Astrocyte (in vitro differentiated cells and primary cell): ENCODE measurements around the gene PDE5A.

Experiments
- EZH2 ChIP-seq: IDR thresholded peaks from 2 replicates; pipeline ENCODE4 v1.6.1; 2012; ENCODE audit warnings: mild to moderate bottlenecking, low read length, inconsistent platforms; ENCODE audit not compliant: insufficient read depth
- TF ChIP-seq, protein P1 (sequence below): IDR thresholded peaks from 2 replicates; pipeline ENCODE4 v1.5.1; 2011; ENCODE audit warnings: low read depth, mild to moderate bottlenecking, inconsistent platforms, low read length, moderate library complexity; ENCODE audit not compliant: insufficient read depth

DNA sequence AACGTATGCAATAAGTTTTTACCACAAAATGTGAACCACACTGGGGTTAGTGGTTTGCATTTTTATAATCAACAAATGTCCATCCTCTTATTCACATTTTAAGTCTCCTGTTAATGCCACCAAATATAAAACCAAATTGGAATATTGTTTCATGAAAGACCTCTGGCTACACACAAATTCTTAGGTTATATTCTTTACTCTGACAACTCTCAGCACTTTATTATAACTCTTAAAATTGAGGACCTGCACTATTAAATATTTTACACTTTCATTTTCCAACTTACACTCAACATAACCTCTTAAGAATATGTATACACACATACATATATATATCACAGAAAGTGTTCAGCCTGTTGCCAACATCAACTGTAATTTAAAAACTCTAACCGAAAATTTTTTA lies 2.8 kb downstream of the PDE5A start:
- TF ChIP-seq, protein P1, sequence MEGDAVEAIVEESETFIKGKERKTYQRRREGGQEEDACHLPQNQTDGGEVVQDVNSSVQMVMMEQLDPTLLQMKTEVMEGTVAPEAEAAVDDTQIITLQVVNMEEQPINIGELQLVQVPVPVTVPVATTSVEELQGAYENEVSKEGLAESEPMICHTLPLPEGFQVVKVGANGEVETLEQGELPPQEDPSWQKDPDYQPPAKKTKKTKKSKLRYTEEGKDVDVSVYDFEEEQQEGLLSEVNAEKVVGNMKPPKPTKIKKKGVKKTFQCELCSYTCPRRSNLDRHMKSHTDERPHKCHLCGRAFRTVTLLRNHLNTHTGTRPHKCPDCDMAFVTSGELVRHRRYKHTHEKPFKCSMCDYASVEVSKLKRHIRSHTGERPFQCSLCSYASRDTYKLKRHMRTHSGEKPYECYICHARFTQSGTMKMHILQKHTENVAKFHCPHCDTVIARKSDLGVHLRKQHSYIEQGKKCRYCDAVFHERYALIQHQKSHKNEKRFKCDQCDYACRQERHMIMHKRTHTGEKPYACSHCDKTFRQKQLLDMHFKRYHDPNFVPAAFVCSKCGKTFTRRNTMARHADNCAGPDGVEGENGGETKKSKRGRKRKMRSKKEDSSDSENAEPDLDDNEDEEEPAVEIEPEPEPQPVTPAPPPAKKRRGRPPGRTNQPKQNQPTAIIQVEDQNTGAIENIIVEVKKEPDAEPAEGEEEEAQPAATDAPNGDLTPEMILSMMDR = no peak
- no peak for TF ChIP-seq EZH2
